Motor neuron (in vitro differentiated cells): ENCODE data around the gene TRIM52. TPM values are rescaled to one million over a fixed set of nuclear protein-coding genes. Genes with fewer than 3 reads are reported as not detected.
"Not testable (repeated sequence)": the region's sequence is repeated elsewhere in the genome, so short reads cannot be mapped to it uniquely, and the experiment has no call there.

Experiments
- ATAC-seq, 8 experiments: fragments of 200-7000 bp; cut with Tn5 transposase; replicated peaks in 6 of 8; 2 replicates each; pipeline ENCODE4 v1.8.0; 2021; ENCODE audit warnings: mild to moderate bottlenecking in 8 of 8, moderate library complexity in 8 of 8
- H3K27ac ChIP-seq, 2 donors: fragments of 250-450 bp; sonication (Bioruptor Pico); 2 replicates each; pipeline ENCODE4 v1.9.0; 2021; ENCODE audit warnings: antibody characterized with exemption in 2 of 2, mild to moderate bottlenecking in 2 of 2, moderate library complexity in 1 of 2
- H3K4me1 ChIP-seq, 2 donors: fragments of 250-450 bp; sonication (Bioruptor Pico); replicated peaks in 1 of 2; 2 replicates each; pipeline ENCODE4 v1.6.1; 2021; ENCODE audit warnings: antibody characterized with exemption in 2 of 2, mild to moderate bottlenecking in 2 of 2, moderate library complexity in 1 of 2
- H3K4me3 ChIP-seq, 5 donors: fragments of 250-450 bp; sonication (Bioruptor Pico); 2 replicates each; pipeline ENCODE4 v1.9.0; 2021; ENCODE audit warnings: antibody characterized with exemption in 5 of 5, mild to moderate bottlenecking in 5 of 5, moderate library complexity in 4 of 5
- WGBS, 10 experiments: fragments of 450-650 bp; shearing (Covaris generic); methylation state at CpG; one replicate each; pipeline ENCODE4 v1.0.0; 2022; 5-methylcytosine and 5-hydroxymethylcytosine counted together
- in situ Hi-C, 9 experiments: fragments of 400-800 bp; cut with MboI; loops; one replicate each; pipeline ENCODE4 v1.15.0; 2021; ENCODE audit warnings: low sequenced_read_pairs in 9 of 9, low pct_unique_long_range_greater_than_20kb in 2 of 9; ENCODE audit not compliant: unreplicated experiment in 9 of 9
- total RNA-seq, 8 experiments: library from RNA; unstranded; fragments of 300-600 nt; gene quantifications; 2 replicates each; pipeline versions ENCODE4 v1.2.3 to v1.2.4, GENCODE V29; 2022

TRIM52 gene
- total RNA-seq, 8 experiments from 2014 or later, result 10.4 to 27.0 (median 13.5) TPM

DNA sequence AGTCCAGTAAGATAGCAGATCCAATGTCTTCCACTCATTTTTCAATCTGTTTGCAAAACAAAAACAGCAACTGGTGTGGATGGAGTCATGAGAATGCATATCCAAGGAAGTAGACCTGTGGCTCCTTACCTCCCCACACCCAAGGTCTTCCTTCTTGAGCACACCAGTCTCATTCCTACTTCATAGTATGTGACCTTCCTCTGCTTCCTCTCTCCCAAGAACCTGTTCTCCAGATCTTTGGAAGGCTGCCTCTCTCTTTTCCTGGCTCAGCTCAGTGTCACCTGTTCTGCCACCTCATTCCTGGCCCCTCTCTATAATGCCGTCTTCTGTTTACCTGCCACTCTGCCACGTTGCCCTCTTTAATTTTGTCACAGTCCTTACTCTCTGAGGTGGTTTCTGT, 48.0 kb downstream of the TRIM52 start:
- H3K4me1 ChIP-seq, result peaks cover 0 to 6% of the 10 kb centered on the region in 2 donors
- 20 to 79% (median 53%) methylated on average over 1 to 2 of the region's 2 CpGs; no CpG with 5 or more reads in 2 of the 10 experiments for WGBS, 10 experiments
- in situ Hi-C loops, result no loop called here
- H3K27ac ChIP-seq, result no peak overlapping the region
- H3K4me3 ChIP-seq, result no peak overlapping the region
- no peak for ATAC-seq

DNA sequence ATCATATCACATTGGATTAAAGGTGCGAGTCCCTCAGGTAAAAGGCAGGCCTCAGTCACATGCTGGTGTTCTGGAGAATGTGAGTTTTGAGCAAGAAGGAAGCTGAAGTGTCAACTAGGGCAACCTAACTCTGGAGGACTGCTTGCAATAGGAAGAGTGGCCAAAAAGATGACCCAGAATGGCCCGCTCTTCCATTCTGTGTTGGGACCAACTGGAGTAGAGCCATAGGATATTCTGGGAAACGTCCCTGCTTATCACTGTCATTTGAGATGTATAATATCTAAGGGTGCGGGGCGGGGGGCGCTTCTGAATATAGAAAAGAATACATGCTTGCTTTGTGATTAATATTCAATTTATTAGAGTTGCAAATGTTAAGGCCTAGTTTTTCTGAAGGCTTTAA, 48.9 kb downstream of the TRIM52 start:
- H3K27ac ChIP-seq, result no peak overlapping the region
- H3K4me1 ChIP-seq, result peaks cover 0 to 6% of the 10 kb centered on the region in 2 donors
- in situ Hi-C loops, result no loop called here
- WGBS, 10 experiments, result 38 to 100% (median 87%) methylated on average over 2 to 6 of the region's 6 CpGs; no CpG with 5 or more reads in 2 of the 10 experiments
- H3K4me3 ChIP-seq, result no peak overlapping the region
- ATAC-seq, result no peak

DNA sequence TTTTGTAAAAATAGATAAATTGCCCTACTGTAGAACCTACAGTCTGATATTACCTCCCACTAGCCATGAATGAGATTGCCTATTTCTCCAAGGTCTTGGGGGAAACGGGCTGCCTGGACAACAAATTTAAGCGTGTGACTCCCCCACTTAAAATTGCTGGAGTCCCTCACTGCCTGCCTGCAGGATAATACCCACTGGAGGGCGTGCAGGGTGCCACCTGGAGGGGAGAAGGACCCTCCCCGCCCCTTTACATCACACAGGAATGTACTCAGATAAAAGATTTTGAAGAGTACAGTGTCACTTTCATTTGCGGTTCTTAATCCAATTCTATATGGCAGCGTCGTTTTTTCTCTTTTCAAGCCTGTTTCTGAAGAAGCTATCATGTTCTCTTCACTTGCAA, 49.7 kb downstream of the TRIM52 start:
- ATAC-seq, result no peak
- in situ Hi-C loops, result no loop called here
- no peak overlapping the region for H3K4me3 ChIP-seq
- no peak overlapping the region for H3K27ac ChIP-seq
- peaks cover 0 to 1% of the 10 kb centered on the region in 2 donors for H3K4me1 ChIP-seq
- WGBS, 10 experiments, result 27 to 100% (median 57%) methylated on average over 1 to 7 of the region's 7 CpGs; no CpG with 5 or more reads in 2 of the 10 experiments

- WGBS, 10 experiments, result 59 to 97% (median 77%) methylated on average over 2 to 13 of the region's 17 CpGs
- ATAC-seq, H3K4me1 ChIP-seq, in situ Hi-C loops, H3K27ac ChIP-seq, H3K4me3 ChIP-seq: not testable (repeated sequence)
These were observed 50.2 kb downstream of the TRIM52 start for GRCh38 chr5:181210698-181211097.

DNA sequence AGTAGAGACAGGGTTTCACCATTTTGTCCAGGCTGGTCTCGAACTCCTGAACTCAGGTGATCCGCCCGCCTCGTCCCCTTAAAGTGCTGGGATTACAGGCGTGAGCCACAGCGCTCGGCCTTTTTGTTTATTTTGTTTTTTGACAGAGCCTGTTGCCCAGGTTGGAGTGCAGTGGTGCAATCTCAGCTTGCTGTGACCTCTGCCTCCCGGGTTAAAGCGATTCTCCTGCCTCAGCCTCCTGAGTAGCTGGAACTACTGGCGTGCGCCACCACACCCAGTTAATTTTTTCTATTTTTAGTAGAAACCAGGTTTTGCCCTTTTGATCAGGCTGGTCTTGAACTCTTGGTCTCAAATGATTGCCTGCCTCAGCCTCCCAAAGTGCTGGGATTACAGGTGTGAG, 50.8 kb downstream of the TRIM52 start:
- H3K4me3 ChIP-seq, in situ Hi-C loops, H3K4me1 ChIP-seq, ATAC-seq, H3K27ac ChIP-seq: not testable (repeated sequence)
- 50 to 100% (median 81%) methylated on average over 2 to 7 of the region's 11 CpGs; no CpG with 5 or more reads in 3 of the 10 experiments for WGBS, 10 experiments

DNA sequence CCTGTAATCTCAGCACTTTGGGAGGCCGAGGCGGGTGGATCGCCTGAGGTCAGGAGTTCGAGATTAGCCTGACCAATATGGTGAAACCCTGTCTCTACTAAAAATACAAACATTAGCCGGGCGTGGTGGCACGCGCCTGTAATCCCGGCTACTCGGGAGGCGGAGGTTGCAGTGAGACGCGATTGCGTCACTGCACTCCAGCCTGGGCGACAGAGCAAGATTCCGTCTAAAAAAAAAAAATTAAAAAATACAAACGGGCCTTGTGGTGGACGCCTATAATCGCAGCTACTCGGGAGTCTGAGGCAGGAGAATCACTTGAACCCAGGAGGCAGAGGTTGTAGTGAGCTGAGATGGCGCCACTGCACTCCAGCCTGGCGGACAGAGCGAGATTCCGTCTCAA, 51.9 kb downstream of the TRIM52 start:
- WGBS, 10 experiments, result 77 to 100% (median 97%) methylated on average over 3 to 14 of the region's 24 CpGs; no CpG with 5 or more reads in 4 of the 10 experiments
- H3K4me3 ChIP-seq, H3K4me1 ChIP-seq, ATAC-seq, H3K27ac ChIP-seq, in situ Hi-C loops: not testable (repeated sequence)

GRCh38 chr5:181207960-181208253, 53.0 kb downstream of the TRIM52 start:
- WGBS, 10 experiments, result 0 to 76% (median 46%) methylated on average over 2 to 3 of the region's 3 CpGs
- peak overlapping the region in 4 of 5 donors; percentile 38 to 42 (median 40) for H3K4me3 ChIP-seq
- no peak overlapping the region for H3K27ac ChIP-seq
- no peak for ATAC-seq
- H3K4me1 ChIP-seq, result no peaks in the 10 kb centered on the region
- in situ Hi-C loops, result no loop called here

DNA sequence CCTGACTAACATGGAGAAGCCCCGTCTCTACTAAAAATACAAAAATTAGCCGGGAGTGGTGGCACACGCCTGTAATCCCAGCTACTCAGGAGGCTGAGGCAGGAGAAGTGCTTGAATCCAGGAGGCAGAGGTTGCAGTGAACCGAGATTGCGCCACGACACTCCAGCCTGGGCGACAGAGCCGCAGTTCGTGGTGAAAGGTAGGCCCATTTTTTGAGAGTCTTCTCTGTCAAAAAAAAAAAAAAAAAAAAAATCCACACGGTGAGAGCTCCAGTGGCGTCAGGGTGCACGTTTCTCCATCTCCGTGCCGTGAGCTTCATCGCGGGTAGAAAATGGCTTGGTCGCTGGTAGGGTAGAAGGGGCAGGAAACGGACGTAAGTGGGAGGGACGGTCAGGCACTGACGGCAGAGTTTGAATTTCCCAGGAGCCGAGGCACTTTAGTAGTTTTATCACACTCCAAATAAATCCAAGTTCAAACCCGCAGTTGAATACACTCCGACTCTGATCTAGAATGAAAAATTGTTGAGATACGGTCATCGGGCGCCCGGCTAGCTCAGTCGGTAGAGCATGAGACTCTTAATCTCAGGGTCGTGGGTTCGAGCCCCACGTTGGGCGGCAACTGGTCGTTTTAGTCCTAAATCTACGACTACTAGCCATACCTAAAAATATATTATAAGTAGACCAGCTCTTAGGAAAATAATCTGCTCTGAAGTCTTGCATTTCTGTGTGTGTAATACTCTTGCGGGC, 53.6 kb downstream of the TRIM52 start:
- Histone ChIP-seq H3K4me1 (no peaks in the 10 kb centered on the region), H3K4me3 (peak overlapping the region; percentile 38 to 42 (median 40)), H3K27ac (peak overlapping the region in 1 of 2 donors; percentile 0)
- ATAC-seq, result peak; percentile 21 to 64 (median 48)
- in situ Hi-C loops, result no loop called here
- 1 to 9% (median 3%) methylated on average over 9 to 26 of the region's 36 CpGs; no CpG with 5 or more reads in 1 of the 10 experiments for WGBS, 10 experiments

DNA sequence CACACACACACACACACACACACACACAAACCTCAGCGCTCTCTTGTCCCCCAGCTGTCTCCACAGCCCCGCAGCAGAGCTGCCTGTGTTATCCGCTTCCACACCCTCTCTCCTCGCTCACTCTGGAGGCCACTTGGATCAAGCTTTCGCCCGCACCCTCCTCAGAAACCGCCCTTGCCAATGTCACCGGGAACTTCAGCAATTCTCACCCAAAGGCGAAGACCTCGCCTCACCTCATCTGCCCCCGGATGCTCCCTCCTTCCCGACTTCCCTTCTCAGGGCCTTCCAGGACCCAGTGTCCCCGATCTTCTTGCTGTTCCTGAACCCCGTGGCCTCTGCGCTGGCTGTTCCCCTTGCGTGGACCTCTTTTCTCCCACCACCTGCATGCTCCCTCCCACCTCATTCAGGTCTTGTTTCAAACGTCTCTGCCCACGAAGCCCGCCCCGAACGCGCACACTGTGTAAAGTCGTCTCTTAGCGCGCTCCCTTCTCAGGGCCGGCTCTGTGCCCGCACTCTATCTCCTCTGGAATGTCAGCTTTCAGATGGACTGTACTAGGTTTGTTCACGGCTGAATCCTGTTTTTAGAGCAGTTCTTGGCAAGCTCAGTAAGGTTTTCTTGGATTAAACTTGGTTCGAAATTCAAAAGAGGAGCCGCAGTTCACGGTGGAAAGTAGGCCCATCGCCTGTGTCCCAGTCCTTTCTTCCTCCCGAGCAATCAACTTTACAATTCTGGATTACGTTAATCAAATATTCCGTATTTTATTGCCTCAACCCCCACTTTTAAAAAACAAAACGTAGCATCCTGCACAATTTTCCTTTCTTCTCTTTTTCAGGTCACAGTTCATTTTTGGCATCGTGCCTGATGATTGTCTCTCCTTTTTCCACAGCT, 54.9 kb downstream of the TRIM52 start:
- H3K27ac ChIP-seq, result no peak overlapping the region
- in situ Hi-C loops, result no loop called here

More for the DNA sequence above, 54.9 kb downstream of the TRIM52 start:
- H3K4me3 ChIP-seq, result peak overlapping the region; percentile 38 to 42 (median 40)
- no peaks in the 10 kb centered on the region for H3K4me1 ChIP-seq
- WGBS, 10 experiments, result 7 to 73% (median 12%) methylated on average over 2 to 30 of the region's 37 CpGs
- ATAC-seq, result peak in 3 of 8 experiments; percentile 1 to 5 (median 2)

Other genes with a start within 250 kb of the TRIM52 start
- gene BTNL9, start 220.9 kb downstream of the TRIM52 start, total RNA-seq, result 1 to 10 TPM in 4 of 8 experiments, under 1 TPM in 3, not detected in 1; 0.25 to 2.6 (median 1.1) TPM
- under 1 TPM in 3 of 8 experiments, not detected in 5; 0.29 to 0.49 (median 0.33) TPM for gene OR2V1, start 130.0 kb downstream of the TRIM52 start, total RNA-seq
- gene OR2V2, start 113.6 kb downstream of the TRIM52 start, total RNA-seq, result under 1 TPM in 7 of 8 experiments, not detected in 1; 0.05 to 0.33 (median 0.13) TPM
- 1 to 10 TPM in 4 of 8 experiments, under 1 TPM in 4; 0.38 to 3.1 (median 1.2) TPM for gene TRIM7, start 55.9 kb downstream of the TRIM52 start, total RNA-seq
- 10 to 100 TPM; 14.3 to 31.4 (median 24.2) TPM for gene TRIM41, start 37.9 kb downstream of the TRIM52 start, total RNA-seq
- 1,000 to 10,000 TPM; 2,060 to 3,480 (median 2,927) TPM for gene RACK1, start 17.2 kb downstream of the TRIM52 start, total RNA-seq
- gene OR4F3, start 106.1 kb upstream of the TRIM52 start, total RNA-seq, result under 1 TPM in 3 of 8 experiments, not detected in 5; 0.32 to 0.67 (median 0.50) TPM